ENCODE data around the gene NCBP1.

- TF ChIP-seq, protein P1, sequence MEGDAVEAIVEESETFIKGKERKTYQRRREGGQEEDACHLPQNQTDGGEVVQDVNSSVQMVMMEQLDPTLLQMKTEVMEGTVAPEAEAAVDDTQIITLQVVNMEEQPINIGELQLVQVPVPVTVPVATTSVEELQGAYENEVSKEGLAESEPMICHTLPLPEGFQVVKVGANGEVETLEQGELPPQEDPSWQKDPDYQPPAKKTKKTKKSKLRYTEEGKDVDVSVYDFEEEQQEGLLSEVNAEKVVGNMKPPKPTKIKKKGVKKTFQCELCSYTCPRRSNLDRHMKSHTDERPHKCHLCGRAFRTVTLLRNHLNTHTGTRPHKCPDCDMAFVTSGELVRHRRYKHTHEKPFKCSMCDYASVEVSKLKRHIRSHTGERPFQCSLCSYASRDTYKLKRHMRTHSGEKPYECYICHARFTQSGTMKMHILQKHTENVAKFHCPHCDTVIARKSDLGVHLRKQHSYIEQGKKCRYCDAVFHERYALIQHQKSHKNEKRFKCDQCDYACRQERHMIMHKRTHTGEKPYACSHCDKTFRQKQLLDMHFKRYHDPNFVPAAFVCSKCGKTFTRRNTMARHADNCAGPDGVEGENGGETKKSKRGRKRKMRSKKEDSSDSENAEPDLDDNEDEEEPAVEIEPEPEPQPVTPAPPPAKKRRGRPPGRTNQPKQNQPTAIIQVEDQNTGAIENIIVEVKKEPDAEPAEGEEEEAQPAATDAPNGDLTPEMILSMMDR (IDR thresholded peaks at IDR 0.05), result no peak
- TF ChIP-seq POLR2A (IDR thresholded peaks at IDR 0.05), result no peak
Measured at GRCh38 chr9:97695390-97695789, 61.8 kb downstream of the NCBP1 start.
